GM18511 (cell line): Measurements from ENCODE around the gene PLD2.
"Not testable (repeated sequence)": the region's sequence is repeated elsewhere in the genome, so short reads cannot be mapped to it uniquely, and the experiment has no call there.

Source experiments
- ATAC-seq: cut with Tn5 transposase; IDR thresholded peaks from one replicate; pipeline ENCODE4 v1.9.1; 2021; ENCODE audit warnings: mild to moderate bottlenecking, moderate library complexity; ENCODE audit not compliant: unreplicated experiment

Gene PLD2

GRCh38 chr17:4856271-4856936 lies 49.5 kb downstream of the PLD2 start:
- no peak for ATAC-seq

- ATAC-seq = no peak
These were observed 50.0 kb downstream of the PLD2 start for GRCh38 chr17:4856937-4857314.

GRCh38 chr17:4857347-4857746 lies 50.4 kb downstream of the PLD2 start:
- not testable (repeated sequence) for ATAC-seq

- no peak for ATAC-seq
These were observed 51.3 kb downstream of the PLD2 start for GRCh38 chr17:4858068-4858881.

GRCh38 chr17:4858882-4859260 lies 51.9 kb downstream of the PLD2 start:
- ATAC-seq = no peak

GRCh38 chr17:4859816-4860625 lies 53.1 kb downstream of the PLD2 start:
- no peak for ATAC-seq

- ATAC-seq = no peak
These were observed 53.7 kb downstream of the PLD2 start for GRCh38 chr17:4860651-4861050.

- ATAC-seq = no peak
These were observed 54.1 kb downstream of the PLD2 start for GRCh38 chr17:4861052-4861451.

GRCh38 chr17:4862720-4863119 lies 55.8 kb downstream of the PLD2 start:
- no peak for ATAC-seq

- ATAC-seq = no peak
These were observed 56.4 kb downstream of the PLD2 start for GRCh38 chr17:4863321-4863720.

GRCh38 chr17:4867535-4867934 lies 60.6 kb downstream of the PLD2 start:
- not testable (repeated sequence) for ATAC-seq

GRCh38 chr17:4869058-4869998 lies 62.4 kb downstream of the PLD2 start:
- not testable (repeated sequence) for ATAC-seq

- ATAC-seq = no peak
These were observed 63.9 kb downstream of the PLD2 start for GRCh38 chr17:4870855-4871254.

GRCh38 chr17:4872786-4873185 lies 65.8 kb downstream of the PLD2 start:
- ATAC-seq = no peak
